M059J (cell line): Measurements from ENCODE around the gene TRDMT1. TPM values are rescaled to one million over a fixed set of nuclear protein-coding genes. Genes with fewer than 3 reads are reported as not detected.

Experiments used
- DNase-seq: peaks from one replicate; pipeline ENCODE4 v3.0.0-alpha.2; 2012; ENCODE audit warnings: low read depth
- total RNA-seq: library from RNA; depleted of rRNA; stranded (reverse); fragments of >200 nt; shearing (Covaris generic); gene quantifications from 2 replicates; pipeline ENCODE4 v1.2.3, GENCODE V29; 2014; rRNA removed

Gene TRDMT1
- total RNA-seq, 1 experiment from 2014 or later, result 3.3 TPM

DNA sequence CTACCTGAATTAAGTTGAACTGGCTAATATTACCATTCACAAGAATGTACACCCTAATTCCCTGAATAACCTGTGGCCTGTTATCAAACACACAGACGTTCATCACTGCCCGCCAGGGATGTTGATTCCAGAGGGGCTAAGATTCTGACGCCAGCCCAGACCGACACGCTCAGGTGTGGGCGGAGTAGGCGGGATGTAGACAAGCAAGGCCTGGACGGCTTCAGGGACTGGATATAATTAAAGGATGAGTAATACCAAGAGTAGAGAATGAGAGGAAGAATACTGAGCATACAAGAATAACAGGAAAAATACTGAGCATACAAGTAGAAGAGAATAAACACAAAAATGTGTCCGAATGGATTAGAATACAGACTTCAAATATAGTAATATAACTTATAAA, 100.9 kb downstream of the TRDMT1 start:
- DNase-seq, result no peak

DNA sequence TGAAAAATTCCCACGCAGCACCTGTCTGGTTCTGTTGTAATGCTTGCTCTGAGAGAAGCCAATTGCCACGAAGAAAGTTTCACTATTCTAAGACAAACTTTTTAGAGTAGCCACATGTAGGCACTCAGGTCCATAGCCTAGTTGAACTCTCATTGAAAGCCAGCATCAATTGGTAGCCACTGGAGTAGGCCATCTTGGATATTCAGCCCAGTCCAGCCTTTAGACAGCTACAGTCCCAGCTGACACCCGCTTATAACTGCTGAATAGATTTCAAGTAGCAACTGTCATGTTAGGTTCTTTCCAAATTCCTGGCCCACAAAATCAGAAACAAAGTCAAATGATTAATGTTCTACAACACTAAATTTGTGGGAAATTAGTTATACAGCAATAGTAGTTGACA, 103.5 kb downstream of the TRDMT1 start:
- DNase-seq, result no peak

Other genes with a start within 250 kb of the TRDMT1 start
- gene CUBN, start 71.9 kb downstream of the TRDMT1 start, total RNA-seq, result 0.27 and 2.0 TPM in 2 replicates
- gene VIM, start 26.6 kb upstream of the TRDMT1 start, total RNA-seq, result 2,499 and 3,150 TPM in 2 replicates